Stimulated activated naive CD4-positive, alpha-beta T cell treated with Interleukin-2 at 50 U/mL for 16 hours (primary cell): Measurements from ENCODE around the gene CPXM2.

Experiments
- DNase-seq: peaks from one replicate; lab custom pipeline; 2025; lab: John Stamatoyannopoulos, UW

CPXM2 gene

GRCh38 chr10:123869020-123869414, 22.6 kb downstream of the CPXM2 start:
- no peak for DNase-seq

- no peak for DNase-seq
Observed at GRCh38 chr10:123868038-123869019, 23.3 kb downstream of the CPXM2 start.

- DNase-seq: no peak
Observed at GRCh38 chr10:123865880-123866279, 25.7 kb downstream of the CPXM2 start.

GRCh38 chr10:123865350-123865749, 26.3 kb downstream of the CPXM2 start:
- no peak for DNase-seq

GRCh38 chr10:123864923-123865322, 26.7 kb downstream of the CPXM2 start:
- DNase-seq: no peak

GRCh38 chr10:123863721-123864482, 27.7 kb downstream of the CPXM2 start:
- no peak for DNase-seq

GRCh38 chr10:123863183-123863575, 28.4 kb downstream of the CPXM2 start:
- no peak for DNase-seq

- no peak for DNase-seq
Observed at GRCh38 chr10:123862421-123863182, 29.0 kb downstream of the CPXM2 start.

GRCh38 chr10:123860856-123861255, 30.8 kb downstream of the CPXM2 start:
- DNase-seq: no peak

- DNase-seq: no peak
Observed at GRCh38 chr10:123860209-123860608, 31.4 kb downstream of the CPXM2 start.

GRCh38 chr10:123859653-123860050, 32.0 kb downstream of the CPXM2 start:
- no peak for DNase-seq

- DNase-seq: no peak
Observed at GRCh38 chr10:123858907-123859652, 32.5 kb downstream of the CPXM2 start.

- no peak for DNase-seq
Observed at GRCh38 chr10:123858077-123858681, 33.4 kb downstream of the CPXM2 start.

- no peak for DNase-seq
Observed at GRCh38 chr10:123857616-123858015, 34.0 kb downstream of the CPXM2 start.

GRCh38 chr10:123855008-123855684, 36.5 kb downstream of the CPXM2 start:
- DNase-seq: no peak

GRCh38 chr10:123854498-123854897, 37.1 kb downstream of the CPXM2 start:
- DNase-seq: no peak

- no peak for DNase-seq
Observed at GRCh38 chr10:123854003-123854402, 37.6 kb downstream of the CPXM2 start.

GRCh38 chr10:123852411-123852951, 39.1 kb downstream of the CPXM2 start:
- DNase-seq: no peak

- no peak for DNase-seq
Observed at GRCh38 chr10:123848564-123849457, 42.8 kb downstream of the CPXM2 start.
